ENCODE results near the gene ANKS1B. TPM values are rescaled to one million over a fixed set of nuclear protein-coding genes. Genes with fewer than 3 reads are reported as not detected.

Gene ANKS1B
- total RNA-seq, 3 donors from 2014 or later (not counting 1 experiment from before 2014, with no cell fraction given), result not detected

DNA sequence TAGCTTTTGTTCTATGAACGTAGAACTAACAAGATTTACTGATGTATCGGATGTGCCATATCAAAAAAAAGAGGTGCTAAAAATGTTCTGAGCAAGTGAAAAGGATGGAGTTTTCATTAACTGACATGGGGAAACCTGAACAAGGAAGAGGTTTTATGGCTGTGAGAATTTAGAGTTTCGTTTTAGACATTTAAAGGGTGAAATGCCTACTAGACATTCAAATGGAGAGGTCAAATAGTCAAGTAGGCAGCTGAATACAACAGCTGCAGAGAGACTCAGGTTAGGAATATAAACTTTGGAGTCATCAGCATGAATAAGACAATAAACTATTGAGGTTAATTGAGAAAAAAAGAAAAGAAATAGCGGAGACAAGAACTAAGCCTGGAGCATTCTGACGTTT, 702.1 kb downstream of the ANKS1B start:
- Mint-ChIP-seq H3K4me1 (no peaks in the 10 kb centered on the region), H3K4me3 (no peak overlapping the region), H3K36me3 (no peaks in the 10 kb centered on the region), H3K27ac (no peak overlapping the region), H3K27me3 (ENCODE audit: low read depth in 2 of 2) (no peaks in the 10 kb centered on the region), H3K9me3 (peaks cover 12 to 17% of the 10 kb centered on the region in 2 donors)
- H3K4me1 ChIP-seq (ENCODE audit: control insufficient read depth, insufficient read depth, low read length), result no peaks in the 10 kb centered on the region
- ATAC-seq (no peak), DNase-seq (no peak)
- TF ChIP-seq, protein P1, sequence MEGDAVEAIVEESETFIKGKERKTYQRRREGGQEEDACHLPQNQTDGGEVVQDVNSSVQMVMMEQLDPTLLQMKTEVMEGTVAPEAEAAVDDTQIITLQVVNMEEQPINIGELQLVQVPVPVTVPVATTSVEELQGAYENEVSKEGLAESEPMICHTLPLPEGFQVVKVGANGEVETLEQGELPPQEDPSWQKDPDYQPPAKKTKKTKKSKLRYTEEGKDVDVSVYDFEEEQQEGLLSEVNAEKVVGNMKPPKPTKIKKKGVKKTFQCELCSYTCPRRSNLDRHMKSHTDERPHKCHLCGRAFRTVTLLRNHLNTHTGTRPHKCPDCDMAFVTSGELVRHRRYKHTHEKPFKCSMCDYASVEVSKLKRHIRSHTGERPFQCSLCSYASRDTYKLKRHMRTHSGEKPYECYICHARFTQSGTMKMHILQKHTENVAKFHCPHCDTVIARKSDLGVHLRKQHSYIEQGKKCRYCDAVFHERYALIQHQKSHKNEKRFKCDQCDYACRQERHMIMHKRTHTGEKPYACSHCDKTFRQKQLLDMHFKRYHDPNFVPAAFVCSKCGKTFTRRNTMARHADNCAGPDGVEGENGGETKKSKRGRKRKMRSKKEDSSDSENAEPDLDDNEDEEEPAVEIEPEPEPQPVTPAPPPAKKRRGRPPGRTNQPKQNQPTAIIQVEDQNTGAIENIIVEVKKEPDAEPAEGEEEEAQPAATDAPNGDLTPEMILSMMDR (IDR thresholded peaks at IDR 0.05), result no peak
- no peak overlapping the region for H3K27ac ChIP-seq (ENCODE audit: low read length)
- H3K4me3 ChIP-seq (ENCODE audit: low read length), result no peak overlapping the region
- 71% methylated on average over 5 of the region's 5 CpGs for whole genome bisulfite sequencing (ENCODE audit: insufficient coverage)
- intact Hi-C loops (cut with micrococcal nuclease), result no loop called here
- no peaks in the 10 kb centered on the region for H3K36me3 ChIP-seq (ENCODE audit: control insufficient read depth, insufficient read depth, low read length)
- peaks cover 9% of the 10 kb centered on the region for H3K9me3 ChIP-seq (ENCODE audit: control insufficient read depth, insufficient read depth, low read length)
- no peaks in the 10 kb centered on the region for H3K27me3 ChIP-seq (ENCODE audit: control insufficient read depth, insufficient read depth, low read length)

DNA sequence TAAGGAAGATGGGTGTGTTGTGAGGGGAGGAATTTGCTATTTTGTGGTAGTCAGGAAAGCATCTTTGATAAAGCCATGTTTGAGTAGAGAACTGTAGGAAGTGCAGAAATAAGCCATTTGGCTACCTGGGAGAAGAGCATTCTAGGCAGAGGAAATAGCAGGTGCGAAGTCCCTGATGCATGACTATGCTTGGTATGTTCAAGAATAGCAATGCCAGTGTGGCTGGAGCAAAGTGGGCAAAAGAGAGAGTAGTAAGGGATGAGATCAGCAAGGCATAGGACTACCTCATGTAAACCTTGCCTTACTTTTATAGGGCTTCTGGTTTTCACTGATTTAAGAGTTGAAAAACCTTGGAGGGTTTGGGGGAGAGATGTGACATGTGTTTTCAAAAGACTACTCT, 702.6 kb downstream of the ANKS1B start:
- H3K9me3 Mint-ChIP-seq, result peaks cover 11 to 17% of the 10 kb centered on the region in 2 donors
- intact Hi-C loops (cut with micrococcal nuclease), result no loop called here
- H3K4me3 Mint-ChIP-seq, result no peak overlapping the region

DNA sequence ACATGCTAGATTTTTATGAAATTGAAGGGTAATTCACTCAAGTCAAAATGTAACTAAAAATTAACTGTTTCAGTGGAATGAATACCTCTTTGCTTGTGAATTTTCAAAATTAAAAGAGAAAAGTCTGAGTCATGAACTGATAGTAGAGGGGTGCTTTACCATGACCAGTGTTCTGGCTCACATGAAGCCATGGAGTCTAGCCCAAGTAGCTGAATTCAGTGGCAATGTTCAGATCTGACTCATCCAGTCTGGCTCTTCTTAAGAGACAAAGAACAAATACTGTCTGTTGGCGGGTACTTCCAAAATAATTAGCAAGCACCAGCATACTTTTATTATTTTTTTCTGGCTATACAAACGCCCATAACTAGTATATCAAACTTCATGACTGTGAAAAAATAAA, 703.5 kb downstream of the ANKS1B start:
- Histone ChIP-seq H3K27ac (ENCODE audit: low read length) (no peak overlapping the region), H3K4me3 (ENCODE audit: low read length) (no peak overlapping the region), H3K9me3 (ENCODE audit: control insufficient read depth, insufficient read depth, low read length) (peaks cover 2% of the 10 kb centered on the region), H3K4me1 (ENCODE audit: control insufficient read depth, insufficient read depth, low read length) (no peaks in the 10 kb centered on the region), H3K36me3 (ENCODE audit: control insufficient read depth, insufficient read depth, low read length) (no peaks in the 10 kb centered on the region), H3K27me3 (ENCODE audit: control insufficient read depth, insufficient read depth, low read length) (no peaks in the 10 kb centered on the region)
- no peaks in the 10 kb centered on the region for H3K27me3 Mint-ChIP-seq (ENCODE audit: low read depth in 2 of 2)
- DNase-seq, result no peak
- H3K36me3 Mint-ChIP-seq, result no peaks in the 10 kb centered on the region
- TF ChIP-seq, protein P1 (IDR thresholded peaks at IDR 0.05), result no peak
- WGBS (ENCODE audit: insufficient coverage), result 100% methylated on average over 1 of the region's 2 CpGs
- H3K4me1 Mint-ChIP-seq, result no peaks in the 10 kb centered on the region
- H3K27ac Mint-ChIP-seq, result no peak overlapping the region
- no peak for ATAC-seq
- intact Hi-C loops (cut with micrococcal nuclease), result no loop called here
- no peak overlapping the region for H3K4me3 Mint-ChIP-seq
- peaks cover 11 to 18% of the 10 kb centered on the region in 2 donors for H3K9me3 Mint-ChIP-seq

More for the DNA sequence above, 702.6 kb downstream of the ANKS1B start:
- H3K27me3 Mint-ChIP-seq (ENCODE audit: low read depth in 2 of 2), result no peaks in the 10 kb centered on the region
- Histone ChIP-seq H3K4me3 (ENCODE audit: low read length) (no peak overlapping the region), H3K36me3 (ENCODE audit: control insufficient read depth, insufficient read depth, low read length) (no peaks in the 10 kb centered on the region), H3K4me1 (ENCODE audit: control insufficient read depth, insufficient read depth, low read length) (no peaks in the 10 kb centered on the region), H3K27me3 (ENCODE audit: control insufficient read depth, insufficient read depth, low read length) (no peaks in the 10 kb centered on the region), H3K27ac (ENCODE audit: low read length) (no peak overlapping the region), H3K9me3 (ENCODE audit: control insufficient read depth, insufficient read depth, low read length) (peaks cover 9% of the 10 kb centered on the region)
- ATAC-seq (no peak), DNase-seq (no peak)
- TF ChIP-seq, protein P1 (IDR thresholded peaks at IDR 0.05), result no peak
- no peaks in the 10 kb centered on the region for H3K4me1 Mint-ChIP-seq
- WGBS (ENCODE audit: insufficient coverage), result 73% methylated on average over 1 of the region's 1 CpG
- H3K27ac Mint-ChIP-seq, result no peak overlapping the region
- no peaks in the 10 kb centered on the region for H3K36me3 Mint-ChIP-seq

DNA sequence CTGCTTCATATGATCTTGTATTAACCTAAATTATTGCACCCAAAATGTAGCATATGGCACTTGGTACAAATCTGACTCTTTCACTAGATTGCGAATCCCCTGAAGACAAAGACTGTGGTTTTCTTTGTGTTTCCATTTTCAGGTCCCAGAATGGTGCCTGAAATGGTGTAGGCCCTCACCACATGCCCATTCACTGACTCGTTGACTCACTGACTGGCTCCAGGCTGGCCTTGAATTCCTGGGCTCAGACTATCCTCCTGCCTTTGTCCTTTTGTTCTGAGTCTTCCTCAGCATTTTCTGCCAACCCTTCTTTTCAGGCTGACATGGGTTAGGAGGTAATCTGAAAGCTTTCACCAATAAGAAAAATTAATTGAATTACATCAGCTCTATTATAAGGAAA, 705.8 kb downstream of the ANKS1B start:
- no peaks in the 10 kb centered on the region for H3K4me1 Mint-ChIP-seq
- H3K36me3 Mint-ChIP-seq, result no peaks in the 10 kb centered on the region
- no peak overlapping the region for H3K27ac Mint-ChIP-seq
- no peaks in the 10 kb centered on the region for H3K27me3 Mint-ChIP-seq (ENCODE audit: low read depth in 2 of 2)
- Histone ChIP-seq H3K9me3 (ENCODE audit: control insufficient read depth, insufficient read depth, low read length) (no peaks in the 10 kb centered on the region), H3K27ac (ENCODE audit: low read length) (no peak overlapping the region), H3K4me1 (ENCODE audit: control insufficient read depth, insufficient read depth, low read length) (no peaks in the 10 kb centered on the region), H3K27me3 (ENCODE audit: control insufficient read depth, insufficient read depth, low read length) (no peaks in the 10 kb centered on the region), H3K36me3 (ENCODE audit: control insufficient read depth, insufficient read depth, low read length) (no peaks in the 10 kb centered on the region), H3K4me3 (ENCODE audit: low read length) (no peak overlapping the region)
- TF ChIP-seq, protein P1 (IDR thresholded peaks at IDR 0.05), result no peak
- intact Hi-C loops (cut with micrococcal nuclease), result no loop called here
- H3K4me3 Mint-ChIP-seq, result no peak overlapping the region
- H3K9me3 Mint-ChIP-seq, result peaks cover 13 to 18% of the 10 kb centered on the region in 2 donors
- ATAC-seq, result no peak
- 54% methylated on average over 2 of the region's 2 CpGs for WGBS (ENCODE audit: insufficient coverage)
- DNase-seq, result no peak

All from natural killer cell (primary cell).